HG03457 (cell line): ENCODE data around the gene E2F7.
"Not testable (repeated sequence)": the region's sequence is repeated elsewhere in the genome, so short reads cannot be mapped to it uniquely, and the experiment has no call there.

Experiments
- ATAC-seq: cut with Tn5 transposase; IDR thresholded peaks from one replicate; pipeline ENCODE4 v1.9.1; 2021; ENCODE audit warnings: moderate number of reproducible peaks; ENCODE audit not compliant: unreplicated experiment

The E2F7 gene, protein sequence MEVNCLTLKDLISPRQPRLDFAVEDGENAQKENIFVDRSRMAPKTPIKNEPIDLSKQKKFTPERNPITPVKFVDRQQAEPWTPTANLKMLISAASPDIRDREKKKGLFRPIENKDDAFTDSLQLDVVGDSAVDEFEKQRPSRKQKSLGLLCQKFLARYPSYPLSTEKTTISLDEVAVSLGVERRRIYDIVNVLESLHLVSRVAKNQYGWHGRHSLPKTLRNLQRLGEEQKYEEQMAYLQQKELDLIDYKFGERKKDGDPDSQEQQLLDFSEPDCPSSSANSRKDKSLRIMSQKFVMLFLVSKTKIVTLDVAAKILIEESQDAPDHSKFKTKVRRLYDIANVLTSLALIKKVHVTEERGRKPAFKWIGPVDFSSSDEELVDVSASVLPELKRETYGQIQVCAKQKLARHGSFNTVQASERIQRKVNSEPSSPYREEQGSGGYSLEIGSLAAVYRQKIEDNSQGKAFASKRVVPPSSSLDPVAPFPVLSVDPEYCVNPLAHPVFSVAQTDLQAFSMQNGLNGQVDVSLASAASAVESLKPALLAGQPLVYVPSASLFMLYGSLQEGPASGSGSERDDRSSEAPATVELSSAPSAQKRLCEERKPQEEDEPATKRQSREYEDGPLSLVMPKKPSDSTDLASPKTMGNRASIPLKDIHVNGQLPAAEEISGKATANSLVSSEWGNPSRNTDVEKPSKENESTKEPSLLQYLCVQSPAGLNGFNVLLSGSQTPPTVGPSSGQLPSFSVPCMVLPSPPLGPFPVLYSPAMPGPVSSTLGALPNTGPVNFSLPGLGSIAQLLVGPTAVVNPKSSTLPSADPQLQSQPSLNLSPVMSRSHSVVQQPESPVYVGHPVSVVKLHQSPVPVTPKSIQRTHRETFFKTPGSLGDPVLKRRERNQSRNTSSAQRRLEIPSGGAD

DNA sequence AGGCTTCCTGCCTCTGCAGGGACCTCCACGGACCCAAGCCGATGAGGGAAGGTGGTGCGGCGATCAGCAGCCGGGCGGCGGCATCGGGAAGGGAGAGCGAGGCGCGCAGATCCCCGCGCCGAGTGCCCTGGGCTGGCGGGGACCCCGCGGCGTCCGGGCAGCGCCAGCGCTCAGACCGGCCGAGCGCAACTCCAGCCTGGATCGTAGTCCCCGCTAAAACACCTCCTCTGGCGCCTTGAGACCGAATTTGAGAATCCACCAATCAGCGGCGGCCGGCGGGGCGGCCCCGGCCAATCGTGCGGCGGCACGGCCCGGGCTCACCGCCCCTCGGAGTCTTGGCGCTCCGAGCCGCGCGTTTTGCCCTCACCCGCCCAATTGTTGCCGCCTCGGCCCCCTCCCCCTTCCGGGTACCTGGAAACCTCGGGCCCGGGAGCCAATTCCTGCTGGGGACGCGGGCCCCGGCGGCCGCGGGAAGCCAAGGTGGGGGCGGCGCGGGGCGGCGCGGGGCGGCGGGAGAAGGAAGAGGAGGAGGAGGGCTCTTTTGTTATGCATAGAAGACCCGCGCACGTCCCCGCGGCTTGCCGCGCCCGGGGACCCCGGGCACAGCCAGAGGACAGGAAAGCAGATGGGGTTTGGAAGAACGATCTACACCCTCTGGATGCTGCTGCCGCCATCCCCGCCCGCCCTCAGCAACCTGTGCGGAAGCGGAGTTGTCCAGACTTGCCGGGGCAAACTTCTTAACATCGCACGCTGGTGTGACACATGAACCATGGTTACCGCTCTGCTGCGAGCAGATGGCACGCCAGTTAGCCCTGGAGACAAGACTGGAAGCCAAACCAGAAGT, at the start of gene E2F7:
E2F7 (minus strand) TSS at position 209 of the 844 bp plus-strand sequence. CDS start 934 bp downstream, outside the sequence.
- ATAC-seq, result peak; percentile 59

DNA sequence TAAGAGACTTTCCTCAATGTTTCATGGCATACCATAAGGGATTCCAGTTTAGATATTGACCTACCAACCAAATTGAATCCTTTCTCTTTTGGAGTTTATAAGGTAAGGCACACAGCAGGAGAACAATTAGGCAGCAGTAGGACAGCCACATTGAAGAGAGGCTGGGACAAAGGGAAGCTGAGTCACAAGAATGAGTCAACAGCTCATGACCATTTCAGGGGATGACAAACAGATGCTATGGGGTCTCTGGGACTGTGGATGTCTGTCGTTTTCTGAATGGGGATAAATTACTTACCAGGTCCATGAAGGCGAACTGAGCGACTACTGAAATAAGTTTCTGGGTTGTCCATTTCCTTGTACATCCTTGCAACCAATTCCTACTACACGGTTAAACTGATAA, 48.6 kb upstream of the E2F7 start:
- ATAC-seq, result no peak

DNA sequence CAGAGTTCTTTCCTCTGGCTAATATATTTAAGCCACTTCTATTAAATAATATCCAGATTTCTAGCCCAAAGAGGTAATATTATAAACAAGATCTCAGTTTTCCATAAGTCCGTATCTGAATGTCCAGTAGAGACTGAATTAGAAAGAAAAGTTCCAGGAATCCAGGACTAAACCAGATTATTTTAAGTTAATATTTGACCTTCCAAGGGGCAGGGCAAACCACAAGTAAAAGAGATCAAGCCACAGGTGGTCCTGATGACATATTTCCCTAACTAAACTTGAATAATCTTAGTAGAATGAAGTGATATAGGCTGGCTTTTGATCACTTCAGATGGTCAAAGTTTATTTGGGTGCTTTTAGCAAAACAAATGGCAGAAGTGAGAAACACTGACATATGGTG, 43.3 kb upstream of the E2F7 start:
- ATAC-seq, result no peak

DNA sequence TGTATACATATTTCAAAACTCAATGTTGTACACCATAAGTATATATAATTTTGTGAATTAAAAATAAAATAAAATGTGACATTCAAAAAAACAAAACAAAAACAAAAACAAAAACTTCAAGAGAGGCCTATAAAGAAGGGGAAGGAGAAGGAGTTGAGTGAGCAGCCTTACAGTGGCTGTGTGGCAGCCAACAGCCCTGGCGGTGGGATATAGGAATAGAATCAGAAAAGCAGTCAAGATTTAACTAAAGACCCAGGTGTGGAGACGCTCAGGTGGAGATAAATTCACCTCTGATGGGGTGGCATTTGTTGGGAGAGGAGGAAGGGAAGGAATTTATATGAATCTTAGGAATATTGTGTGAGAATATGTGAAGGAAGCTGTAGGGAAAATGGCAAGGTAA, 41.8 kb upstream of the E2F7 start:
- ATAC-seq, result no peak

DNA sequence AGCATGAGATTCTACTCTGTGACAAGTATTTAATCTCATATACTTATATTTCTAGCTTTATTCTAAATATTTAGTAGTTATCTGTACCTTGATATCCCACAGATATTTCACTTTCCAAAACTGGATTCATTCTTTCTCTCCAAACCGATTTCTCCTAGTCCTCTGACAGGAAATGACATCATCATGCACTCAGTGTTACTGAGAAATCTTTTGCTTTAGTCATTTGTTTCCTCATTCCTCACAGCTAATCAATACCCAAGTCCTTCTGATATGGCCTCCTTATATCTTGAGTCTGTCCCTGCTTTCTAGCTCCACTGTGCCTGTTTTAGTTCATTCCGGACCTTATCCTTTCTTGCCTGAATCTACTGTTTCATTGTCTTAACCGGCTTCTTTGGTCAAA, 39.4 kb upstream of the E2F7 start:
- no peak for ATAC-seq

DNA sequence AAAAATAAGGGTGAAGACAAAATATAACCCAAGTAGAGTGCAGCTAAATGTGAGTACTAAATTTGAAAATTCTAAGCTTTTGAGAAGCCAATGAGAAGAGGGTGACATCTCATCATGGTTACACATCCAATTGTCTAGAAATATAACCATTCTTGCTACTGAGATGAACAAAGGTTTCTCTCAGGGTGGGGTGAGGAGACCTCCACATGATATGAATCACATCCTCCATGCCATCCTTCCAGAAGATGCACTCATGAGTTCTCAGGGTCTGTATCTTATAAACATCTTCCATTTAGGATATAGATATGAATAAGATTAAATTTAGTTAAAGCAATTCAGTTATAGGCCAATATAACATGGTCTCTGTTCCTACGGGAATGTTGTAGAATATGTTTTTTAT, 38.9 kb upstream of the E2F7 start:
- ATAC-seq, result no peak

DNA sequence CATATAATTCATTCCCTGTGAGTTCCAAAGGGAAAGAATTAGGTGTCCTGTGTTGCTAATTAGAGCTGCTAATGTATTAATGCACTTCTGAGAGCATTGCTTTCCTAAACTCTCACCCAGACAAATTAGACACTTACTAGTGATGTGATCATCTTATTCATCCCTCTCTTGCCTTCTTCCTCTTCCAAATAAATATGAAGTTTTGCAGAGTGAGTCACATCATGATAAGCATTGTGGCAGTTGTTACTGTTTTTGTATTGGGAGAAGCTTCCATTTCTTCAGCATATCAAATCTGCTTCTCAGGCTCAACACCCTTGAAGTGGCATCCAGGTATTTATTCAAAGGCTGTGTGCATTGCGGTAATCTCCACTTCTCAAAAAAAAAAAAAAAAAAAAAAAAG, 37.3 kb upstream of the E2F7 start:
- no peak for ATAC-seq

DNA sequence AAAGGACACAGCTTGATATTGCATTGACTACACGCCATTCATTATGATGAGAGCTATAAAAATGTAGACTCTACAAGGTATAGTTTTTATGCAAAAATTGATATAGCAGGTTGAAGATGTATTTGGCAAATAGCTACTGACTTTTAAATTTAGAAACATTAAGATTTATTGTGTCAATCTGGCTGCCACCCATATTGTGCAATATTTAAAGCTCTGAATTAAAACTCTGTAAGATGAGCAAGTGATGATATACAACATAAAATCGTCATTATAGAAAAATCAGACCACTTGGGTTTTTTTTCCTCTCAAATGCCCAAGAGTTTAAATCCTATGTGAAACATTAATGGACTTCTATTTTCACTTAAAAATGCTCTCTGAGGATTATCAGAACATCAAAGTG, 36.8 kb upstream of the E2F7 start:
- no peak for ATAC-seq

DNA sequence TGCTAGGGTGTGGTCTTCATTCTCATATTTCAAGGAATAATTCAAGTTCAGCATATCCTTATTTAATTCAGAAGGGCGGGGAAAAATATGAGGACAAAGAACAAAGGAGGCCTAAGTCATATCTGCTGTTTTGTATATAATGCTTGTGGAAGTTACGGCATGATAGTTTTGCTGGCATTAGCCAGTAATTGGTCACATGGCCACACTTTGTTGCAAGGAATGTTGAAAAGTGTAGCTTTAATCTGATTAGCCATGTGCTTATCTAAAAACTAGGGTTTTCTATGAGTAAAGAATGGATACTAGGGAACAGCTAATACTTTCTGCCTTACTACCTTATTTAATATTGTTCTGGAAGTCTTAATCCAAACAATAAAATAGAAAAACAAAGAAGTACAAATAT, 34.4 kb upstream of the E2F7 start:
- ATAC-seq, result no peak

DNA sequence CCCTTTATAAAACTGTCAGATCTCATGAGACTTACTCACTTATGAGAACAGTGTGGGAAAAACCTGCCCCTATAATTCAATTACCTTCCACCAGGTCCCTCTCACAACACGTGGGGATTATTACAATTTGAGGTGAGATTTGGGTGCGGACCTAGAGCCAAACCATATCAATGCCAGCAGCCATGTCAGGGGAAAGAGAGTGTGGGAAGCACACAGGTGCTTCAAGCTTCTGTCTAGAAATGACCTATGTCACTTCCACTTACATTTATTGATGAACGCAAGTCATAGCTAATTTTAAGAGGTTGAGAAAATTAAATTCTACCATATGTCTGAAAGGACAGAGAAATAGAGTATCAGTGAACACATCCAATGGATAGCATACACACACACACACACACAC, 32.5 kb upstream of the E2F7 start:
- no peak for ATAC-seq

DNA sequence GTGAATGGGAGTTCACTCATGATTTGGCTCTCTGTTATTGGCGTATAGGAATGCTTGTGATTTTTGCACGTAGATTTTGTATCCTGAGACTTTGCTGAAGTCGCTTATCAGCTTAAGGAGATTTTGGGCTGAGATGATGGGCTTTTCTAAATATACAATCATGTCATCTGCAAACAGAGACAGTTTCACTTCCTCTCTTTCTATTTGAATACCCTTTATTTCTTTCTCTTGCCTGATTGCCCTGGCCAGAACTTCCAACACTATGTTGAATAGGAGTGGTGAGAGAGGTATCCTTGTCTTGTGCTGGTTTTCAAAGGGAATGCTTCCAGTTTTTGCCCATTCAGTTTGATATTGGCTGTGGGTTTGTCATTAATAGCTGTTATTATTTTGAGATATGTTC, 26.9 kb upstream of the E2F7 start:
- ATAC-seq, result not testable (repeated sequence)

DNA sequence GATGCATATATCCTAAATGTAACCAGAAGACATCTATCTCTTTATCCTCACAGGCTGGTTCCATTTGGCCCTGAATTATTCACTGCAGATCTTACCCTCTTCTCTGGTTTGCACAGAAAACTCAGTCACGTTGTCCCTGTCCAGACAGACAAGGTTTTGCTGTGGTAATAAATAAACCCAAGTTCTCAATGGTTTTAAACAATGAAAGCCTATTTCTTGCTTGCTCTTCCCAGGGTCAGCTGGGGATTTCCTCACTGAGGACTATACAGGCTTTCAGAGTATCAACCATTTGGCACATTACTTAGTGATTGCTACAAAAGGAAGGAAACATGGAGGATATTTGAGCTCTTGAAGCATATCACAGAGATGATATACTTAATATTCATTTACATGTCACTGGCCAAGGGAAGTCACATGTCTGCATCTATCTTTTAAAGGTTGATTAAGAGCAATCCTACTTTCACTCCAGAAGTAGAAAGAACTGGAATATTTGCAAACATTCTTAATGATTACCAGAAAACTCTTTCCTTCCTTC, 24.4 kb upstream of the E2F7 start:
- no peak for ATAC-seq

DNA sequence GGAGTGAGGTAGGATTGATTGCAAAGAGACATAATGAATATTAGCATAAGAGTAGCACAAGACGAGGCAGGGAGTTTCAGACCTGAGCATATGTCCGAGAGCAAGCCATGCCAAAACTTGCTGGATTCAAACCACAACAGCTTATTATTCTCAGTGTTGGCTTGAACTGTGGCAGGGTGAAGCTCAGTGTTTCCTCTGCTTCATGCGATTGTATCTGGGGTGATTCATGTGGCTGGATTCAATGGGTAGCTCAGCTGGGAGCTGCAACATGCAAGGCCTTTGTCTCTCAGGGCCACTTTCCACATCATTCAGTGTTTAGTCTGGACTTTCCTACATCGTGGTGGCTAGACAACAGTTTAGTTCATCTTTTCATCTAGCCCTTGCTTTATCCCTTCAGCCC, 22.1 kb upstream of the E2F7 start:
- ATAC-seq, result no peak

DNA sequence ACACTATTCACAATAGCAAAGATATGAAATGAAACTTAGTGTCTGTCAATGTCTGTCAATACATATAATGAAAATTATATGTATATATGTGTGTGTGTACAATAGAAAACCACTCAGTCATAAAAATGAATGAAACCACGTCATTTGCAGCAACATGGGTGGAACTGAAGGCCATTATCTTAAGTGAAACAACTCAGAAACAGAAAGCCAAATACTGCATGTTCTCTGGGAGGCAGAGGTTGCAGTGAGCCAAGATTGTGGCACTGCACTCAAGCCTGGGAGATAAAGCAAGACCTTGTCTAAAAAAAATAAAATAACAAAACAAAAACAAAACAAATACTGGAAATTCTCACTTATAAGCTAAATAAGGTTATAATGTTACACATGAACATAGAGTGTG, 16.7 kb upstream of the E2F7 start:
- no peak for ATAC-seq

DNA sequence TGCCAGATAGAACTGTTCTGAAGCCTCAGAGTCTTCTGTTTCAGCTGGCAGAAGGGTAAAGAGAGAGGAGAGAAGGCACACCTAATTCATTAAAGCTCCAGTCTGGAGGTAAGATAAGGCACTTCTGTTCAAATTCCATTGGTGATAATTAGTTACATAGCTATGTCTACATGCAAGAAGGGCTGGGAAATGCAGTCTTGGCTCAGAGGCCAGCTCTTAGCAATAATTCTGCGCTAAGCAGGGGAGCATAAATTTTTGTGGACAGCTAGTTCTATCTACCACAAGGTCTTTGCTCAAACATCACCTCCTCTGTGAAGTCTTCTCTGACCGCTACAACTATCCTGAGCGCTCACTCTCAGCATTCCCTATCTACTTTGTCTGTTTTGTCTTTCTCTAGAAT, 14.3 kb upstream of the E2F7 start:
- no peak for ATAC-seq

DNA sequence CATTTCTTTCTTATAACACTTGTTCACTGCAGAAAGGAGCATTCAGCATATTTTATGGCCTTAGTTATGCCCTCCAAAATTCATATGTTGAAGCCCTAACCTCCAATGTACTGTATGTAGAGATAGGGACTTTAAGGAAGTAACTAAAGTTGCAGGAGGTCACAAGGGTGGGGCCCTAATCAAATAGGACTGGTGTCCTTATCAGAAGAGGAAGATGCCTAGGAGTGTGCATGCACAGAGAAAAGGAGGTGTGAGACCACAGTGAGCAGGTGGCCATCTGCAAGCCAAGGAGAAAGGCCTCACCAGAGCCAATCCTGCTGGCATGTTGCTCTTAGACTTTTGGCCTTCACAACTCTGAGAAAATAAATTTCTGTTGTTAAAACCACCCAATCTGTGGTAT, 12.9 kb upstream of the E2F7 start:
- ATAC-seq, result no peak

DNA sequence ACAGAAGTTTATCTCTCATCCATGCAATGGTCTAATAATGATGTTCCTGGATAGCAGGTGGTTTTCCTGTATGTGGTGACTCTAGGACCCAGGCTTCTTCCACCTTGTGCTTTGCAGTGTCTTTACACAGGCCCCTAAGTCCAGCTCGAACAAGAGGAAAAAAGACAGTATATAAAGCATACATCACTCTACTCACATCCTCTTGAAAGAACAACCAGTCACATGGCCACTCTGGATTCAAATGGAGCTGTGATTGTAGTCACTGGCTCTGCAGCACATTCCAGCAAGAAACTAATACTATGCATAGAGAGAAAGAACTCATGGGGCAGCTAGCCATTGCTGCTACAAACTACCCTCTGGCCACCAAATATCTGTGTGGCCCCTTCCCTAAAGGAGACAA, 11.5 kb upstream of the E2F7 start:
- ATAC-seq, result no peak

DNA sequence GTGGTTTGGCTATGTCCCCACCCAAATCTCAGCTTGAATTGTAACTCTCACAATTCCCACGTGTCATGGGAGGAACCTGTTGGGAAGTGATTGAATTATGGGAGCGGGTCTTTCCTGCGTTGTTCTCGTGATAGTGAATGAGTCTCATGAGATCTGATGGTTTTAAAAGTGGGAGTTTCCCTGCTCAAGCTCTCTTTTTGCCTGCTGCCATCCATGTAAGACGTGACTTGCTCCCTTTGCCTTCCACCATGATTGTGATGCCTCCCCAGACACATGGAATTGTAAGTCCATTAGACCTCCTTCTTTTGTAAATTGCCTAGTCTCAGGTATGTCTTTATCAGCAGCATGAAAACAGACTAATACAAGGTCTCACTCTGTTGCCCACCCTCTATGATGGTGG, 8.5 kb upstream of the E2F7 start:
- ATAC-seq, result not testable (repeated sequence)

DNA sequence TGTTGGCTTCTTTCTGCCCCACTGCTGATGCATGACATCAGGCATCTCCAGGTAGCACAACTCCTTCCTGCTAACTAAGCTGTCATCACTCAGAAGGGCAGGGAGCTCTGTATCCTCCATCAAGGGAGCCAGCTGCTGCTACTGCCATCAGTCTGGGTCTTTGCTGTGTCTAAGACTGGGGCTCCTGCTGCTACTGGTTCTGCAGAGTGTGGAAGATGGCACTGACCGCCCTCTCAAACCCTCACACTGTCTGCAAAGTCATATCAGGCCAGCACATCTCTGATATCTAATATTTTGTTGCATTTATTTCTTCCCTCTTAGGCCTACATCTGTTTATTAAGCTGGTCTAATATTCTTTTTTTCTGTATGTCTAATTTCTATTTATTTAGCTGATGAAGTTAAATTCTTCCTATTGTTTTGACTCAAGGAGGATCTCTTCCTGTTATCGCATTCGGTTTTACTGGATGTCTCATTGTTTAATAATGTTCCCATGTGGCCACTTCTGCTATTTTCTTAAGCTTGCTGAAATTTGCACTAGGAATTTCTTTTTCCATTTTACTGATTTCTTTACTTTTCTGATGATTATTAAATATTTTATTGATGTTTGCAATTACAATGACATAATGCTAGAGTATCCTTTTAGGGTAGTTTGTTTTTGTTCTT, 7.6 kb upstream of the E2F7 start:
- ATAC-seq, result no peak

DNA sequence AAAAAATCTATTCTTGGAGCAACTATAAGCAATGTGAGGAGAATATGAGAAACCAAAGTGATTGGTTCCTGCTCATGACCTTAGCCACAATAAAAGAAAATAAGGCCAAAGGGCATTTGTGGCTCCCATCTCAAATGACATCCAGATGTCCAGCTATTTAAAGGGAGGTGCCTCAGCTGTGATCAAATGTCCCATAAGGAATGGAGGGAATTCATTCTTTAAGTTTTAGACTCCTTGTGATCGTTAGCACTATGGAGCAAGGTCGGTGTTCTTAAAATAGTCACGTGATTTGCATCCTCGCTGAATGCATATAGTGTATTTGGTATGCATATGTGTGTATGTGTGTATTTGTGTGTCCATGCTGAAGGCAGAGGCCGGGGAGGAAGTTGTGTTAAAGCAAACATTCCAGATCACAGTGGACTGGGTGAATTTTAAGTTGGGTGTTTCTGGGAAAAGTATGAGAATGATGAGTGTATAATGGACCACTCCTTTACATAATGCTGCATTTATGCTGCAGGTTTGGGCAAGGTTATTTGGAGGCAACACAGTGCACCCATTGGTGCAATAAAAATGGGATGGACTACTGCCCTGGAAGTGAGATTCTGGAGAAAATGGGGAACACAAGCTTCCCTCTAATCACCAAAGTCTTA, 5.6 kb upstream of the E2F7 start:
- ATAC-seq, result peak; percentile 14
